NCI-H526 treated with DMSO at 0.1 percent for 48 hours (cell line): Measurements from ENCODE around the gene SIRT2.
"Not testable (repeated sequence)": the region's sequence is repeated elsewhere in the genome, so short reads cannot be mapped to it uniquely, and the experiment has no call there.

Experiments
- DNase-seq: peaks from one replicate; lab custom pipeline; 2025; lab: John Stamatoyannopoulos, UW

The SIRT2 gene

DNA sequence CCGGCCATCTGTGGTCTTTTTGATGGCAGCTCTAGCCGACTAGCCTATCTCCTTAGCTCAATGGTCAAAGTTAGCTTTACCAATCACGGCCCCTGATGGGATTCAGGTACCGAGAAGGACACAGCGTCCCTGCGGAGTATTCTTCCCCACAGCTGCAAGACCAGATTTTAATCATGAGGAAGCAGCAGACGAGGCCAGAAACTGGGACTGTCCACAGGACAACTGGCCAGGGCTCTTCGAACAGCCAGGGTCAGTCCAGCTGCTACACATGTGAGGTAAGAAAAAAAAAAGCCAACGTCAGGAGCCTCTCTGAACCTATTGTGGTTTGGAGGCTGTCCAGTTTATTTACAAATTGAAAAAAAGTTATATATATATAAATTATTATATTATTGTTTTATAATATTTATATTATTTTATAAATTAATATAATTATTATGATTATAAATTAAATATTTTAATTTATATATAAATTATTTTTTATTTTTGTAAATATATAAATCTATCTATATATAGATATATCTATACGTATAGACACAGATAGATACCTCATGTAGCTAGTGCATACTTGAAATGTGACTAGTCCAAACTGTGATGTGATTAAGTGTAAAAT is 32.1 kb downstream of the SIRT2 start:
- no peak for DNase-seq

DNA sequence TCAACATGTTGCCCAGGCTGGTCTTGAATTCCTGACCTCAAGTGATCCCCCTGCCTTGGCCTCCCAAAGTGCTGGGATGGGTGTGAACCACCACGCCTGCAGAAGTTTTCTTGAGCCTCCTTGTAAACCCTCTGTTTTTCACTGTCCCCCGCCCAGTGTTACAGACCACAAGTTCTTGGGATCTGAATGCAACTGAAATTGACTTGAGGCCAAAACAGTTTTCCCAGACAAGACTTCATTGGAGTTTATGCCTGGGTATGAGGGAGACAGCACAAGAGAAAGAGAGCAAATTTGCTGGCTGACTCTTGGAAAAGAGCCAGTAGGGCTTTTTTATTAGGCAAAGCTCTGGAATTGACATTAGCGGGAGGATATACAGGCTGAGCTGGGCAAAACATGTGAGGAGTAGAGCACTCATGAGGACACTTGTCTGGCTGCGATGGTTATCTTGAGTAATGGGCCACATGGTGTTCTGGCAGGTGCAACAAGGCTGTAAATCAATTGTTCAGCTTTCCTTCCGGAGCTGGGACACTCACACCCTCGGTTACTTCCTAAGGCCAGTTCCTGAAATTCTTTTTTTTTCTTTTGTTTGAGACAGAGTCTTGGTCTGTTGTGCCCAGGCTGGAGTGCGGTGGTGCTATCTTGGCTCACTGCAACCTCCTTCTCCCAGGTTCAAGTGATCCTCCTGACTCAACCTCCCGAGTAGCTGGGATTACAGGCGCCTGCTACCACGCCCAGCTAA is 36.9 kb downstream of the SIRT2 start:
- DNase-seq, result no peak

DNA sequence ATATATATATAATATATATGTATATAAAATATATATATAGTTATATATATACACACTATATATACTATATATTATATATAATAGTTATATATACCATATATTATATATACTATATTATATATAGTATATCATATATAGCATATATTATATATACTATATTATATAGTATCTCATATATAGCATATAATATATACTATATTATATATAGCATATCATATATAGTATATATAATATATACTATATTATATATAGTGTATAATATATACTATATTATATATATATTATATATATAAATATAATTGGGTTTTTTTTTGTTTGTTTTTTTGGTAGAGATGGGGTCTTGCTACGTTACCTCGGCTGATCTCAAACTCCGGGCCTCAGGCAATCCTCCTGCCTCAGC is 38.0 kb downstream of the SIRT2 start:
- DNase-seq, result no peak

DNA sequence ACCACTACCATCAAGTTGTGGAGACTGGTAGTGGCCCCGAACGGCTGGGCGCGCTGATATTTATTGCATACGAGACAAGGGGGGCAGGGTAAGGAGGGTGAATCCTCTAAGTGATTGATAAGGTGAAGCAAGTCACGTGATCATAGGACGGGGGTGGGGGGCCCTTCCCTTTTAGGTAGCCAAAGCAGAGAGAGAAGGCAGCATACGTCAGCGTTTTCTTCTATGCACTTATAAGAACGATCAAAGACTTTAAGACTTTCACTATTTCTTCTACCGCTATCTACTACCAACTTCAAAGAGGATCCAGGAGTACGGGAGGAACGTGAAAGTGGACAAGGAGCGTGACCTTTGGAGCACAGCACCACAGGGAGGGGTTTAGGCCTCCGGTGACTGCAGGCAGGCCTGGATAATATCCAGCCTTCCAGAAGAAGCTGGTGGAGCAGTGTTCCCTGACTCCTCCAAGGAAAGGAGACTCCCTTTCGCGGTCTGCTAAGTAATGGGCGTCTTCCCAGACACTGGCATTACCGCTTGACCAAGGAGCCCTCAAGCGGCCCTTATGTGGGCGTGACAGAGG is 39.7 kb downstream of the SIRT2 start:
- DNase-seq, result not testable (repeated sequence)

DNA sequence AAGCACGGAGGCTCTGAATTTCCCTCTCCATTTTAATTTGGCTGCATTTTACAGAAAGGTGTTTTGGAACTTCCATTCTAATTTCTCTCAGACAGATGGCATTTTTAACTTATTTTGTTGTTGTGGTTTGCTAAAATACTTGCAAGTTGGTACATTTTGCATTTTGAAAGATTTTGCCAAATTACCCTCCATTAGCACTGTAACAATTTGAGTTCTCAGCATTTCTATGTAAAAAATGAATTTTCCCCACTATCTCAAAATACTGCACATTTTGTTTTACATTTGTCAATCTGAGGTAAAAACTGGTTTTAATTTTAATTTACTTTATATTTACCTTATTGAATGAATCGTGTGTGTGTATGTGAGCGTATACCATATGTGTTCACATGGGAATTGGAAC is 42.6 kb downstream of the SIRT2 start:
- DNase-seq, result no peak

DNA sequence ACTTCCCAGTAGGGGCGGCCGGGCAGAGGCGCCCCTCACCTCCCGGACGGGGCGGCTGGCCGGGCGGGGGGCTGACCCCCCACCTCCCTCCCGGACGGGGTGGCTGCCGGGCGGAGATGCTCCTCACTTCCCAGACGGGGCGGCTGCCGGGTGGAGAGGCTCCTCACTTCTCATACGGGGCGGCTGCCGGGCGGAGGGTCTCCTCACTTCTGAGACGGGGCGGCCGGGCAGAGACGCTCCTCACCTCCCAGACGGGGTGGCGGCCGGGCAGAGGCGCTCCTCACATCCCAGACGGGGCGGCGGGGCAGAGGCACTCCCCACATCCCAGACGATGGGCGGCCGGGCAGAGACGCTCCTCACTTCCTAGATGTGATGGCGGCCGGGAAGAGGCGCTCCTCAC is 43.7 kb downstream of the SIRT2 start:
- DNase-seq, result not testable (repeated sequence)

DNA sequence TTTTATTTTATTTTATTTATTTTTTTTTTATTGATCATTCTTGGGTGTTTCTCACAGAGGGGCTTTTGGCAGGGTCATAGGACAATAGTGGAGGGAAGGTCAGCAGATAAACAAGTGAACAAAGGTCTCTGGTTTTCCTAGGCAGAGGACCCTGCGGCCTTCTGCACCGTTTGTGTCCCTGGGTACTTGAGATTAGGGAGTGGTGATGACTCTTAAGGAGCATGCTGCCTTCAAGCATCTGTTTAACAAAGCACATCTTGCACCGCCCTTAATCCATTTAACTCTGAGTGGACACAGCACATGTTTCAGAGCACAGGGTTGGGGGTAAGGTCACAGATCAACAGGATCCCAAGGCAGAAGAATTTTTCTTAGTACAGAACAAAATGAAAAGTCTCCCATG is 44.5 kb downstream of the SIRT2 start:
- not testable (repeated sequence) for DNase-seq

DNA sequence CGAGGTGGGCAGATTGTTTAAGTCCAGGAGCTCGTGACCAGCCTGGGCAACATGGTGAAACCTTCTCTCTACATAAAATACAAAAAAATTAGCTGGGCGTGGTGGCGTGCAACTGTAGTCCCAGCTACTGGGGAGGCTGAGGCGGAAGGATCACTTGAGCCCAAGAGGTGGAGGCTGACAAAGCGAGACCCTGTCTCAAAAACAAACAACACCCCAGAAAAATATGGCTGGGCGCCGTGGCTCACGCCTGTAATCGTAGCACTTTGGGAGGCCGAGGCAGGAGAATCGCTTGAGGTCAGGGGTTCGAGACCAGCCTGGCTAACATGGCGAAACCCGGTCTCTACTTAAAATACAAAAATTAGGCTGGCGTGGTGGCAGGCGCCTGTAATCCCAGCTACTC is 46.2 kb downstream of the SIRT2 start:
- DNase-seq, result no peak

DNA sequence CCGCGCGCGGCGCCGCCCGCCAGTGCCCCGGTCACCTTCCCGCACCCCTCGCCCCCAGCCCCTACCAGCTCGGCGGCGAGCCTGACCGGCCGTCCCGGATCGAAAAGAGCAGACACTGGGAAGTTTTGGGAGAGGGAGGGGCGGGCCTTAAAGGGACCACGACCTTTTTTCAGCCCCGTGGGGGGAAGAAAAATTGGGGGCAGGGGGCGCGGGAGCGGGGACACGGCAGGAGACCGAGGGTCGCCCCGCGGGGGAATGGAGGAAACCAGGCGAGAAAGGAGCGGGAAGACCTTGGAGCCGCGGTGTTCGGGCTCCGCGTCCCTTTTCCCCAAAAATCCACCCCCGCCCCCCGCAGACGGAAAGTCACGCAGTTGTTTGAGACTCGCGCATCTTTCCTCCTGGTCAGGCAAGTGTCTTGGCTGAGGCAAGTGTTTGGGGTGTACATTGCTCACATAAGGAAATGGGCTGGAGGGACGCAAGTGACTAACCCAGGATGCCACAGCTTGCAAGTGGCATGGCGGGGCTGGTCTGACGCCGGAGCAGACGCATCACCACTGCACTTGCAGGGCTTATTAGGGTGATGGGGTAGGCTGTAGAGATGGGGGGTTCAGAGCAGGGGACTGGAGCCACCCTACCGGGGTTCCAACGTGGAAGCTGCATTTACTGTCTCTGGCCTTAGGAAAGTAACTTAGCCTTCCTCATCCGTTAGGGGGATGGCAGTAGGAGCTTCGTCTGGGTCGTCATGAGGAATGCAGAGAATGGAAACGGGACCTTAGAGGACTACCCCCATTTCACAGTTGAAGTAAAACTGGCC is 47.0 kb downstream of the SIRT2 start:
- peak; percentile 32 for DNase-seq

DNA sequence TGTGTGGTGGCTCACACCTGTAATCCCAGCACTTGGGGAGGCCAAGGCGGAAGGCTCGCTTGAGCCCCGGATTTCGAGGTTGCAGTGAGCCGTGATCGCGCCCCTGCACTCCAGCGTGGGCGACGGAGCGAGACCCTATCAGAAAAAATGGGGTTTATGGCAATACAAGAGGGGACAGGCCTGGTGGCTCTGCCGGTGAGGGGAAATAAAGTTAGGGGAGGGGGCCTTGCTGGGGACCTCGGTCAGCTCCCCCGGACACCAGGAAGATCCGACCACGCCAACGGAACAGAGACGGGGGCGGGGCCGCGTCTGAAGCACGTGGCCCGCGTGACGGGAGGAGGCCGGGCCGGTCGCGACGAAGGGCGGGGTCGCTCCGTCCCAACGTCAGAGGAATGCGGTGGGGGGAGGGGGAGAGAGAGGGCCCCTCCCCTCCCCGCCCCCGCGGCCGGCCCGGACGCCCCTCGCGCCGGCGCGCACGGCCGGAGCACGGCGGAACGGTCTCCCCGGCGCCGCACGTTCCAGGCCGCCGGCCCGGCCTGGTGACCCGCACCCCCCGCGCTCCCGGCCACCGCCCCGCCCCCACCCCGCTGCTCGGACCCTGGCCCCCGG is 47.7 kb downstream of the SIRT2 start:
- DNase-seq, result peak; percentile 77

DNA sequence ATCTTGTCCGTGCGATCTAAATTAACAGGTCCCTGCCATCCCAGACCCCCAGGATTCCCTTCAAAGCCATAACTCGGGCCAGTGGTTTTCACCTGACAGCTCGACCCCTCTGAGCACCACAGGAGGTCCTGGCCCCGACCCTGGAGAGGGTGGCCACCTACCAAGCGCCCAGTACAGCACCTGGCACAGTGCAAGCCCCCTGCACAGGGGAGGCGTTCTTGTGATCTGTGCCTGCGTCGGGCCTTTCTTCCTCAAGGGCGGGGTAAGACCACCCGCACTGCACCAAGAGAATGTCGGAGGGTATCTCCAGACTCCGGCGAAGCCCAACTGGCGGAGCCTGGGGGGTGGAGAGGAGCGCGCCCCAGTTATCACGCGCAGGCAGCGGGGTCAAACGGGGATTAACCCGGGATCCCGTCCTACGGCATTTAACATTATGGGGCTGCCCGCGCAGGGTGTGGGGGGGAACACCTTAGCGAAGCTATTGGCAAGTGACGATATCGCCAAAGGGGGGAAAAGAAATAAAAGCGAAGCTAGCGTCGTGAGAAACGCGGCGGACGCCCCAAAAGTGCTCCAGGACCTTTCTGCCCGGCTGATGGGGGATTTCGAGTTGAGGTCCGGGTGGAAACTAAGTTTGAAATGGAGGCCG is 48.3 kb downstream of the SIRT2 start:
- no peak for DNase-seq

DNA sequence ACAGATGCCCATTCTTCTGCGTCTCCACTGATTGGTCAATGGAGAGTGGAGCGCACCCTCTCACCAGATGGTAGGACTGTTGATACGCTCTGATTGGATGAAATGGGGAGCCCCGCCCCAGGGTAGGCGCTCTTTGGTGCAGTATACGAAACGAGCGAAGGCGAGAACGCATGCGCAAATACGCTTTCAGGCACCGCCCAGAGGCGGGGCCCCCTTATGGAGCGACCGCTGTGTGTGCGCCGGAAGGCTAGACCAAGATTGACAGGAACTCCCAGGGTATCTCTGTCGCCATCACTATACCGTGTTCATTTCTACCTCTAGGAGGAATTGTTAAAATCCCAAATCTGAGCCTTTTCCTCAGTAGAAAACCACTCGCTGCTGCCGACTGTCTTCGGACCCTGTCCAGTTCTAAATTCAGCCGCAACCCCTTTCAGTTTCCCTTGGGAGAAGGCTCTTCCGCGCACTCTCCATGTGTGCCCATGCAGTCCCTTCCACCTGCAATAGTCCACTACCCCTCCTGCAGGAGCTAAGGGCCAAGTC is 48.9 kb downstream of the SIRT2 start:
- DNase-seq, result peak; percentile 100

DNA sequence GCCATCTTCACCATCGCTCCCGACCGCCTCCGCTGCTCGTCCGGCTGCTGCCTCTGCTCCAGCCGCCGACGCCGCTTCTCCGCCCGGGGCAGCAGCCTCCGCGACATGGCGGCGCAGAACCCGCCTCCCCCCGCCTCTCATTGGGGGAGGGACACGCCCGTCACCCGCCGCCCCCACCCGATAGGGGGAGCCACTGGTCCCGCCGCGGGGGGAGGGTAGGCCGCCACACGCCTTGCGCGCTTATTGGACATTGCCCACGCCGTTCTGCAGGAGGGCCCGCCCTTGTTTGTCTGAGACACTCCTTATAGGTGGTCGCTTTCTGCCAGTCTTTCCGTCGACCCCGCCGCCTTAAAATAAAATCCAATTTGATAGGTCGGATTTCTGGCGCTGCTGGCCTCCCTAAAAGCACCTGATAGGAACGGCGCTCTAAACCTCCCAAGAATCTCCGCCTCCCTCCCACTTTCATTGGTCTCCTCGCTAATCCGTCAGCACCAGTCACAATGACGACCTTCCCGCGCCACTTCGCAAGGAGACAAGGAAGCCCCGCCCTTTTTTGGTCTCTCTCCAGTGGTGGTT is 49.5 kb downstream of the SIRT2 start, which contains the start of gene HNRNPL:
TSS of gene HNRNPL (minus strand) at position 127 of the 576 bp plus-strand sequence. CDS start at position 107, 20 bp downstream.
- peak; percentile 100 for DNase-seq

DNA sequence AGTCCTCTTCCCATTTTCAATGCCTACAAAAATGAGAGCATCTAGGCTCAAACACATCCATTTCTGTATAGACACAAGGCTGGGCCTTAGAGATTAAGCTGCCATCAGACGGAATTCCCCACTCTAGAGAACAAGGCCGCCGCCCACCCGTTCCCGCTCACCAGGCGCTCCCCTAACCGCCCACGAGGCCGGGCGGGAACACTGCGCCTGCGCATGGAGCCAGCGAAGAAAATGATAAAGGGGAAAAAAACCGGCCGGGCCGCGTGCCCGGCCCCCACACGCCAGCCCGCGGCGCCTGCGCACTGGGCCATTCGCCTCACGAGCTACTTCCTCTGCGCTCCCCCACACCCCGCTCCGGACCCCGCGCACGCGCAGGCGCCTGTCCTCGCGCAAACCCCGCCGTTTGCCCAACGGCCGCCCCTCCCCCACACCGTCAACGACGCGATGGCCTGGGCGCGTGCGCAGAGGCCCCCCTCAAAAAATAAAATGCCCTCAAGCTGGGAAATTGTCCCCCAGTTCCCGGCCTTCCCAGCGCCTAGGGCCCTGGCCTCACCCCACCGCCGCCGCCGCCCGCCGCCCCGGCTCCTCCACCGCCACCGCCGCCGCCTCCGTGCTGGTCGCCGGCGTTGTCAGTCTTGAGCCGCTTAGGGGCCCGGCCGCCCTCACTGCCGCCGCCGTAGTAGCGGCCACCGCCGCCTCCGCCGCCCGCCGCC is 50.1 kb downstream of the SIRT2 start:
- peak; percentile 91 for DNase-seq

DNA sequence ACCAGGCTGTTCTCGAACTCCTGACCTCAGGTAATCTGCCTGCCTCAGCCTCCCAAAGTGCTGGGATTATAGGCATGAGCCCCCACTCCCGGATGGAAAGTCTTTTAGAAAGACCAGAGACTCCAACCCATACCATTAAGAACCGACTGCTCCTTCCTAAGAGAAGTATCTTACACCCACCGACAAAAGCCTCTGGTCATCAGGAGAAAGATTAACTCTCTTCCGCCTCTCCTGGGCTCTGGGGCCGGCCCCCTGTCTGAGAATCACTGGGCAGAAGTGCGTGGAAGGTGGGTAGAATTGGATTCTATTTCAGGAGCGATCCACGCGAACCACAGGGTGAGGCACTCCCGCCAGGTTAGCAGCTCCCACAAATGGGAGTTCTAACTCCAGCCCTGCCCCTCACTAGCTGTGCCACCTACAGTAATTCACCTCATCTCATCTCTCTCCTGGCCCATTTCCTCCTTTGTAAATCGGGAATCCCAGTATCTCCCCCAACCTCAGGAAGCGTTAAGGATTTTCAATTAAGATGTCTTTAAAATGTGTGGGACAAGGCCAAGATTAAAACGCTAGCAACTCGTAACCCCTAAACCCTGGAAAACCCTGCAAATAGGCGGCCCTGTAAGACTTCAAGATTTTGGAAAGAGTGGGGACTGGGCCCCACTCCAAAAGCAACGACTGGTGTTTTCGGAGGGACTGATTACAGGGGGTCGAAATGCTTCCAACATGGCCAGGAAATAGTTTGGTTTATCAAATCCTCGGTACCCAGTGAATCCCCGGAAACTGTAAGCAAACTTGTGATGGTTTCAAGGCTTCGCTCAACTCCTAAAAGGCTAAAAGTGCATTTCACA is 50.9 kb downstream of the SIRT2 start:
- DNase-seq, result no peak

DNA sequence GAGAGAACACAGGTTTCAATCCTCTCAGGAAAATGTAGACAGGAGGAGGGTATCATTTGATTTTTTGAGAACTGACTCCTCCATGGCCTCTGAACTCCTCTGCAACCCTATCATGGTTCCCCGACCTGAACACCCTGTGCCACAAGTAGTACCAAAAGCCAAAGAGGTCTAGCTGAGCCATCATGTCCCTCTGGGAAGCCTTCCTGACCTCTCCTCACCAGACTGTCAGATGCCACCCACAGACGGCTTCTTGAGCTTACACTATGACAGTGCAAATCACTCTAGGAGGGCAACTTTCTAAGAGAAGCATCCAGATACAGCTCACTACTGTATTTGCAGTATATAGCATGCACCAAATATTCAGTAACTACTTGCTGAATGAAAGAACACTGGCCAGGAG is 53.3 kb downstream of the SIRT2 start:
- no peak for DNase-seq

DNA sequence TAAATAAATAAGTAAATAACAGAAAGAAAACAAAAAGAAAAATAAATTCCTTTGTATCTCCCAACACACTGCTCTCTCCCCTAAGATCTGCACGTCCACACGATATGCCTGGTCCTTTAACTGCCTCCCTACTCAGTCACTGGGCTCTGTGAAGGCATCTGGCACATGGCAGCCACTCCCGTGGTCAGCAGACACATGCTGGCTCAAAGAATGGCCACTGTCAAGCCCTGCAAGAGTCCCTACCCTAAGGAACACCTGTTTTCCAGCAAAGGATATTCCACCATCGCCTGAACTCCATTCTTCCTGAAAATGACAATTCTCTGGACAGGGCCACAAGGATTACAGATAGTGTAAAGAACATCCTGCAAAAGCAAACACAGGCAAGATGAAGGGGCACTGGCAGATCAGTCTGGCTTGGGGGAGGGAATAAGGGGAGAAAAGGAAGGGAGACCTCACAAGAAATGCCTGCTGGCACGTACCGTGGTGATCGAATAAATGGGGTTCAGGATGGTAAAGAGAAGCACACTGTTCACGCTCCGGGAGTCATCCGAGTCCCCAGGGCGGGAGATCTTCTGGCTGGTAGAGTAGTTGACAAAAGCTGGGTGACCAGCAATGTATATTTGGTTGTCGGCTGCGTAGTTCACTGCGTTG is 53.9 kb downstream of the SIRT2 start:
- no peak for DNase-seq

DNA sequence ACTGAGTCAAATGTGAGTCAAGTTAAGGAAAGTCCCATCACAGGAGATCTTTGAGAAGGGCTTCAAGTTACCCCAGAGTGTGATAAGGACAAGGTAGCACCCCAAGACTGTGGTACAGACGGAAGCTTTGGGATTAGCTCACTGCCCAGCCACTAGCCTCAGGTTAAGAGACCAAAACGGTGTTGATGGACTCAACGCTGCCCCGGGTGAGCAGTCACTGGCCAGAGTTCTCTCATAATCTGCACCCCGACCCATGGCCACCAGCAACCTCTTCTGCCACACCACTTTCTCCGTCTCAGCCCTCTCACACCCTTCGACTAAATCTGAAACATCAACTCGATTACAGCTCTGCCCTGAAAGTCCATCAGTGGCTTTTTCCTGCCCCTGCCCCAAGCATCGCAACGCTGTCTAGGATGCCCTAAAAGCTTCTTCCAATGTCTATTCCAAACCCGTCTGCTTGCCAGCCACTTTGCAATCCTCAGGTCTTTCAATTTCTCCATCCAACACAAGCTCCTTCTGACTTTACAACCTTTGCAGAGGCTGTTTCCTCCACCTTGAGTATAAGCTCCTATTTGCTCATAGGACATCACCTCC is 55.2 kb downstream of the SIRT2 start:
- DNase-seq, result no peak
